Panc1 (cell line): ENCODE measurements around the gene FKBP14. TPM values are rescaled to one million over a fixed set of nuclear protein-coding genes. Genes with fewer than 3 reads are reported as not detected.

Experiments used
- ATAC-seq: fragments of 200-7000 bp; cut with Tn5 transposase; 2 replicates; pipeline ENCODE4 v1.9.1; 2020; ENCODE audit warnings: mild to moderate bottlenecking, moderate library complexity
- BruUV-seq: library from RNA; stranded (reverse); fragments of 400-500 nt; replicated peaks from 2 replicates; lab custom pipeline; 2021; lab: Mats Ljungman, UMichigan
- CTCF ChIA-PET: fragments of 300-600 bp; sonication (Branson Sonifier 250); formaldehyde crosslinking; loops from one replicate; lab custom pipeline; 2022; ENCODE audit warnings: antibody characterized with exemption; lab: Charles Lee
- POLR2A ChIA-PET: fragments of 300-600 bp; sonication (Branson Sonifier 250); formaldehyde crosslinking; loops from one replicate; lab custom pipeline; 2022; ENCODE audit warnings: antibody characterized with exemption; lab: Charles Lee
- DNase-seq: peaks from one replicate; pipeline ENCODE4 v3.0.0-alpha.2; 2010; ENCODE audit warnings: low read depth, low spot score
- H3K27ac ChIP-seq: 2 replicates; pipeline ENCODE4 v1.5.1; 2011; ENCODE audit warnings: mild to moderate bottlenecking, low read length, inconsistent platforms
- H3K27me3 ChIP-seq: fragments of 200-500 bp; sonication (Bioruptor generic); 2 replicates; pipeline ENCODE4 v1.6.0; 2014; ENCODE audit warnings: low read length, inconsistent platforms; ENCODE audit not compliant: control insufficient read depth, insufficient read depth
- H3K36me3 ChIP-seq: fragments of 200-500 bp; sonication (Bioruptor generic); 2 replicates; pipeline ENCODE4 v1.5.1; 2014; ENCODE audit warnings: inconsistent platforms, mild to moderate bottlenecking, low read length, moderate library complexity; ENCODE audit not compliant: control insufficient read depth, insufficient read depth
- H3K4me1 ChIP-seq: 2 replicates; pipeline ENCODE4 v1.5.1; 2011; ENCODE audit warnings: inconsistent platforms, mild to moderate bottlenecking, low read length, moderate library complexity; ENCODE audit not compliant: control insufficient read depth, insufficient read depth
- H3K4me3 ChIP-seq, 2 experiments: 2 replicates each; pipeline ENCODE4 v1.5.1; 2011 to 2012; ENCODE audit warnings: low read depth in 2 of 2, low read length in 2 of 2, mild to moderate bottlenecking in 2 of 2, inconsistent platforms in 1 of 2, moderate library complexity in 1 of 2
- H3K9me3 ChIP-seq: fragments of 200-500 bp; sonication (Bioruptor generic); 2 replicates; pipeline ENCODE4 v1.5.1; 2014; ENCODE audit warnings: low read depth, mild to moderate bottlenecking, inconsistent platforms, low read length, moderate library complexity; ENCODE audit not compliant: control insufficient read depth, insufficient read depth
- POLR2AphosphoS5 ChIP-seq: IDR thresholded peaks from 2 replicates; pipeline ENCODE4 v1.6.1; 2012; ENCODE audit warnings: mild to moderate bottlenecking, low read depth, low read length, moderate library complexity
- SIN3A ChIP-seq: IDR thresholded peaks from 2 replicates; pipeline ENCODE4 v1.6.1; 2012; ENCODE audit warnings: low read depth, mild to moderate bottlenecking, low read length, moderate library complexity, borderline replicate concordance; ENCODE audit not compliant: insufficient read depth
- TCF7L2 ChIP-seq: IDR thresholded peaks from 2 replicates; pipeline ENCODE4 v1.6.1; 2011; ENCODE audit warnings: mild to moderate bottlenecking, low read depth, low read length, inconsistent platforms
- in situ Hi-C: cut with HindIII; loops from 2 replicates; pipeline ENCODE4 v1.10.0; 2016; ENCODE audit warnings: low sequenced_read_pairs, low pct_unique_long_range_greater_than_20kb
- intact Hi-C: fragments of 100-400 bp; cut with micrococcal nuclease; formaldehyde crosslinking; loops from one replicate; pipeline ENCODE4 v1.10.0; 2022; ENCODE audit not compliant: unreplicated experiment
- total RNA-seq: library from RNA; stranded (reverse); gene quantifications from one replicate; pipeline ENCODE4 v1.2.1, GENCODE V29; 2021; ENCODE audit not compliant: unreplicated experiment
- TF ChIP-seq, protein P1 (sequence below): fragments of 450-650 bp; IDR thresholded peaks from 2 replicates; pipeline ENCODE4 v1.5.1; 2017; ENCODE audit warnings: mild to moderate bottlenecking
- TF ChIP-seq, protein P2 (sequence below), 2 experiments: IDR thresholded peaks; 2 replicates each; pipeline ENCODE4 v1.6.1; 2011 to 2012; ENCODE audit warnings: low read depth in 2 of 2, control low read depth in 1 of 2, low read length in 1 of 2, mild to moderate bottlenecking in 1 of 2, moderate library complexity in 1 of 2; ENCODE audit not compliant: insufficient read depth in 1 of 2

FKBP14 gene
- total RNA-seq, 1 experiment from 2014 or later = 36.0 TPM

DNA sequence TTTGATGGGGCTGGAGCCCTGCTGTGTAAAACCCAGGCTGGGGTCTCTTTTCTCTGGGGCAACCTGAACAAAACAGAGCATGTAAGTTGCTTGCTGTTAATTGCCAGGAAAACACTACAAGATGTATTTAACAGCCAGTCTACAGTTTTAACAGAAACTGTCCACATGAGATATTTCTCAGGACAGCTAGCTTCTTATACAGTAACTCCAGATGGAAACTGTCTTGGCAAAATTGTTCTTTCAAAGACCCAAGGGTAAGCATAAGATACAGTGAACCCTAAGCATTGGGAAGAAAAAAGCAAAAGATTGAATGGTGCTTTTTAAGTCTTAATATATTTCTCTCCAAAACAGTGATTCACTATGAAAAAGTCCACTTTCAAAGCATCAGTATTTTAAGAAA is 8.1 kb downstream of the FKBP14 start:
- Histone ChIP-seq H3K36me3 (0 out of 2 replicates have a peak, but pooled peaks cover 4% of the 10 kb centered on the region), H3K27me3 (no peaks in the 10 kb centered on the region), H3K9me3 (no peaks in the 10 kb centered on the region), H3K4me1 (no peaks in the 10 kb centered on the region; the same call in 1 of the 2 replicates), H3K27ac (no peak overlapping the region), H3K4me3 (no peak overlapping the region)
- DNase-seq = no peak
- intact Hi-C loops (no loop called here), in situ Hi-C loops (no loop called here)
- no peak for ATAC-seq
- CTCF ChIA-PET = no interaction called here
- POLR2A ChIA-PET = no interaction called here
- TF ChIP-seq TCF7L2 (no peak), POLR2AphosphoS5 (no peak), SIN3A (no peak)
- TF ChIP-seq, protein P1, sequence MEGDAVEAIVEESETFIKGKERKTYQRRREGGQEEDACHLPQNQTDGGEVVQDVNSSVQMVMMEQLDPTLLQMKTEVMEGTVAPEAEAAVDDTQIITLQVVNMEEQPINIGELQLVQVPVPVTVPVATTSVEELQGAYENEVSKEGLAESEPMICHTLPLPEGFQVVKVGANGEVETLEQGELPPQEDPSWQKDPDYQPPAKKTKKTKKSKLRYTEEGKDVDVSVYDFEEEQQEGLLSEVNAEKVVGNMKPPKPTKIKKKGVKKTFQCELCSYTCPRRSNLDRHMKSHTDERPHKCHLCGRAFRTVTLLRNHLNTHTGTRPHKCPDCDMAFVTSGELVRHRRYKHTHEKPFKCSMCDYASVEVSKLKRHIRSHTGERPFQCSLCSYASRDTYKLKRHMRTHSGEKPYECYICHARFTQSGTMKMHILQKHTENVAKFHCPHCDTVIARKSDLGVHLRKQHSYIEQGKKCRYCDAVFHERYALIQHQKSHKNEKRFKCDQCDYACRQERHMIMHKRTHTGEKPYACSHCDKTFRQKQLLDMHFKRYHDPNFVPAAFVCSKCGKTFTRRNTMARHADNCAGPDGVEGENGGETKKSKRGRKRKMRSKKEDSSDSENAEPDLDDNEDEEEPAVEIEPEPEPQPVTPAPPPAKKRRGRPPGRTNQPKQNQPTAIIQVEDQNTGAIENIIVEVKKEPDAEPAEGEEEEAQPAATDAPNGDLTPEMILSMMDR = no peak
- TF ChIP-seq, protein P2, sequence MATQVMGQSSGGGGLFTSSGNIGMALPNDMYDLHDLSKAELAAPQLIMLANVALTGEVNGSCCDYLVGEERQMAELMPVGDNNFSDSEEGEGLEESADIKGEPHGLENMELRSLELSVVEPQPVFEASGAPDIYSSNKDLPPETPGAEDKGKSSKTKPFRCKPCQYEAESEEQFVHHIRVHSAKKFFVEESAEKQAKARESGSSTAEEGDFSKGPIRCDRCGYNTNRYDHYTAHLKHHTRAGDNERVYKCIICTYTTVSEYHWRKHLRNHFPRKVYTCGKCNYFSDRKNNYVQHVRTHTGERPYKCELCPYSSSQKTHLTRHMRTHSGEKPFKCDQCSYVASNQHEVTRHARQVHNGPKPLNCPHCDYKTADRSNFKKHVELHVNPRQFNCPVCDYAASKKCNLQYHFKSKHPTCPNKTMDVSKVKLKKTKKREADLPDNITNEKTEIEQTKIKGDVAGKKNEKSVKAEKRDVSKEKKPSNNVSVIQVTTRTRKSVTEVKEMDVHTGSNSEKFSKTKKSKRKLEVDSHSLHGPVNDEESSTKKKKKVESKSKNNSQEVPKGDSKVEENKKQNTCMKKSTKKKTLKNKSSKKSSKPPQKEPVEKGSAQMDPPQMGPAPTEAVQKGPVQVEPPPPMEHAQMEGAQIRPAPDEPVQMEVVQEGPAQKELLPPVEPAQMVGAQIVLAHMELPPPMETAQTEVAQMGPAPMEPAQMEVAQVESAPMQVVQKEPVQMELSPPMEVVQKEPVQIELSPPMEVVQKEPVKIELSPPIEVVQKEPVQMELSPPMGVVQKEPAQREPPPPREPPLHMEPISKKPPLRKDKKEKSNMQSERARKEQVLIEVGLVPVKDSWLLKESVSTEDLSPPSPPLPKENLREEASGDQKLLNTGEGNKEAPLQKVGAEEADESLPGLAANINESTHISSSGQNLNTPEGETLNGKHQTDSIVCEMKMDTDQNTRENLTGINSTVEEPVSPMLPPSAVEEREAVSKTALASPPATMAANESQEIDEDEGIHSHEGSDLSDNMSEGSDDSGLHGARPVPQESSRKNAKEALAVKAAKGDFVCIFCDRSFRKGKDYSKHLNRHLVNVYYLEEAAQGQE (IDR thresholded peaks at IDR 0.05; ENCODE audit: insufficient read depth in 1 of 2, low read depth in 2 of 2, low read length in 1 of 2) = no peak
- no TSS peak for BruUV-seq

DNA sequence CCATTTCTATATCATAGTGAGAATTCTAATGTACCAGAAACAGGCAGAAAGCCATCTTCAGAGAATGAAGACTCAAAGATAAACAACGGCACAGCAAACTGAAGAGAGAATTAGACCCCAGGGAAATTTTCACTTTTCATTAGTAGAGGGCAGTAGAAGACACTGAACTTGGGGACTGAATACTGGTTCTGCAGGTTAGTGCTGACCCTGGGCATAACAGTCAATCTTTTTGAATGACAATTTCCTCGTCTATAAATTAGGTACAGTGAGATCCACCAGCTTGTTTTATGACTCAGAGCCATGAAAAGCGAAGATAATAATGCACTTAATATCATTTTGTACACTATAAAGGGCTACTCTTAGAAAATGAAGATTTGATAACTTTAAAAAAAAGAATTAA is 13.7 kb downstream of the FKBP14 start:
- TF ChIP-seq, protein P1 = no peak
- TF ChIP-seq TCF7L2 = no peak
- TF ChIP-seq, protein P2 (IDR thresholded peaks at IDR 0.05; ENCODE audit: insufficient read depth in 1 of 2, low read depth in 2 of 2, low read length in 1 of 2) = no peak
- no peak for TF ChIP-seq POLR2AphosphoS5
- no peak for TF ChIP-seq SIN3A
- ChIA-PET CTCF (no interaction called here), POLR2A (no interaction called here)
- Histone ChIP-seq H3K27me3 (no peaks in the 10 kb centered on the region), H3K36me3 (0 out of 2 replicates have a peak, but pooled peaks cover 4% of the 10 kb centered on the region), H3K4me3 (no peak overlapping the region), H3K27ac (no peak overlapping the region), H3K9me3 (no peaks in the 10 kb centered on the region), H3K4me1 (no peaks in the 10 kb centered on the region)
- intact Hi-C loops = no loop called here
- ATAC-seq (no peak), DNase-seq (no peak)
- in situ Hi-C loops = no loop called here
- BruUV-seq = no TSS peak
